ENCODE results near the gene SEPTIN8. TPM values are rescaled to one million over a fixed set of nuclear protein-coding genes. Genes with fewer than 3 reads are reported as not detected.

The SEPTIN8 gene
- total RNA-seq, 2 donors from 2014 or later = 42.9 to 54.8 TPM

- intact Hi-C loops (cut with DNase I) = no loop called here
- peak; percentile 87 for DNase-seq (ENCODE audit: low spot score)
These were observed 5.5 kb downstream of the SEPTIN8 start for GRCh38 chr5:132771503-132771998.

- peak; percentile 80 for DNase-seq (ENCODE audit: low spot score)
- intact Hi-C loops (cut with DNase I) = no loop called here
These were observed 6.4 kb downstream of the SEPTIN8 start for GRCh38 chr5:132770476-132771159.

- peak; percentile 48 for DNase-seq (ENCODE audit: low spot score)
- intact Hi-C loops (cut with DNase I) = no loop called here
These were observed 8.6 kb downstream of the SEPTIN8 start for GRCh38 chr5:132768485-132768868.

GRCh38 chr5:132767150-132767549 lies 9.9 kb downstream of the SEPTIN8 start:
- intact Hi-C loops (cut with DNase I) = no loop called here
- DNase-seq (ENCODE audit: low spot score) = peak; percentile 47

GRCh38 chr5:132766806-132767055 lies 10.3 kb downstream of the SEPTIN8 start:
- intact Hi-C loops (cut with DNase I) = no loop called here
- DNase-seq (ENCODE audit: low spot score) = peak; percentile 48

GRCh38 chr5:132766020-132766805 lies 10.8 kb downstream of the SEPTIN8 start:
- DNase-seq (ENCODE audit: low spot score) = peak; percentile 50
- intact Hi-C loops (cut with DNase I) = no loop called here

GRCh38 chr5:132765311-132766019 lies 11.6 kb downstream of the SEPTIN8 start:
- intact Hi-C loops (cut with DNase I) = no loop called here
- DNase-seq (ENCODE audit: low spot score) = peak; percentile 82

GRCh38 chr5:132764671-132765238 lies 12.3 kb downstream of the SEPTIN8 start:
- peak; percentile 62 for DNase-seq (ENCODE audit: low spot score)

GRCh38 chr5:132764051-132764450 lies 13.0 kb downstream of the SEPTIN8 start:
- intact Hi-C loops (cut with DNase I) = no loop called here
- DNase-seq (ENCODE audit: low spot score) = no peak

More at GRCh38 chr5:132764671-132765238, 12.3 kb downstream of the SEPTIN8 start:
- intact Hi-C loops (cut with DNase I) = no loop called here

- intact Hi-C loops (cut with DNase I) = no loop called here
- no peak for DNase-seq (ENCODE audit: low spot score)
These were observed 13.6 kb downstream of the SEPTIN8 start for GRCh38 chr5:132763181-132764036.

GRCh38 chr5:132762246-132763000 lies 14.6 kb downstream of the SEPTIN8 start:
- intact Hi-C loops (cut with DNase I) = no loop called here
- DNase-seq (ENCODE audit: low spot score) = no peak

GRCh38 chr5:132761321-132762240 lies 15.5 kb downstream of the SEPTIN8 start:
- DNase-seq (ENCODE audit: low spot score) = no peak
- intact Hi-C loops (cut with DNase I) = no loop called here

- DNase-seq (ENCODE audit: low spot score) = no peak
- intact Hi-C loops (cut with DNase I) = no loop called here
These were observed 16.3 kb downstream of the SEPTIN8 start for GRCh38 chr5:132760601-132761317.

GRCh38 chr5:132760049-132760420 lies 17.0 kb downstream of the SEPTIN8 start:
- DNase-seq (ENCODE audit: low spot score) = no peak
- intact Hi-C loops (cut with DNase I) = no loop called here

GRCh38 chr5:132759114-132760048 lies 17.7 kb downstream of the SEPTIN8 start:
- intact Hi-C loops (cut with DNase I) = no loop called here

GRCh38 chr5:132758451-132758850 lies 18.6 kb downstream of the SEPTIN8 start:
- intact Hi-C loops (cut with DNase I) = no loop called here
- DNase-seq (ENCODE audit: low spot score) = no peak

More at GRCh38 chr5:132759114-132760048, 17.7 kb downstream of the SEPTIN8 start:
- DNase-seq (ENCODE audit: low spot score) = no peak

Data from posterior vena cava (tissue), 2 donors.